Neural progenitor cell (in vitro differentiated cells): Measurements from ENCODE around the gene TENT4A.

ENCODE experiments used
- CTCF ChIP-seq: fragments of 200-600 bp; sonication (generic); IDR thresholded peaks from 2 replicates; pipeline ENCODE4 v1.5.1; 2017; ENCODE audit warnings: antibody characterized with exemption, mild to moderate bottlenecking
- EZH2 ChIP-seq: fragments of 200-600 bp; sonication (generic); IDR thresholded peaks from 2 replicates; pipeline ENCODE4 v1.6.1; 2017; ENCODE audit warnings: antibody characterized with exemption, mild to moderate bottlenecking, moderate library complexity
- EZH2phosphoT487 ChIP-seq: fragments of 200-600 bp; sonication (generic); IDR thresholded peaks from 2 replicates; pipeline ENCODE4 v1.6.1; 2017; ENCODE audit warnings: antibody characterized with exemption

GRCh38 chr5:6673963-6674362 lies 39.3 kb upstream of the TENT4A start:
- TF ChIP-seq CTCF (no peak), EZH2phosphoT487 (no peak), EZH2 (no peak)
